DMS53 treated with DMSO at 0.1 percent for 48 hours (cell line): ENCODE results near the gene MAGED1.

ENCODE experiments used
- DNase-seq: peaks from one replicate; lab custom pipeline; 2025; ENCODE audit not compliant: unreplicated experiment; lab: John Stamatoyannopoulos, UW

MAGED1 gene

GRCh38 chrX:51892921-51893745, at the start of gene MAGED1:
Gene MAGED1, plus strand, starts transcription at chrX:51893623. Its CDS starts 682 bp downstream, at chrX:51894305.
- peak; percentile 81 for DNase-seq

DNA sequence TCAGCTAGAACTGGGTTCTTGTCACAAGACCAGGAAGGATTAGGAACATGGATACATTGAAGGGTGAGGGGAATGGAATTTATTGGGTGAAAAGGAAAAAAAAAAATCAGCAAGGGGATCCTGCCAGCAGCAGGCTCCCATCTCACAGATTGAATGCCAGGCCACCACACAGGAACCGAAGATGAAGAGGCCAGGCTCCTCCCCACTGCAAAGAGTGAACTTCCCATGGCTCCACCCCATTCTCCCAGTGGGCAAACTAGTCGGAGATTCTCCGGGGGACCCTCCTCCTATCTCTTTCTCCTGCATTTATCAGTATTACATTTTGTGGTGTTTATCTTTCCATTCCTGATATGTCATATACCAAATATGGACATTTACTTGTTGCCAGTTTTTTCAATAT, 46.0 kb upstream of the MAGED1 start:
- DNase-seq = no peak

- DNase-seq = no peak
Observed at GRCh38 chrX:51851507-51852085, 41.8 kb upstream of the MAGED1 start.

GRCh38 chrX:51852096-51852495, 41.3 kb upstream of the MAGED1 start:
- DNase-seq = no peak

- no peak for DNase-seq
Observed at GRCh38 chrX:51852621-51853020, 40.8 kb upstream of the MAGED1 start.

DNA sequence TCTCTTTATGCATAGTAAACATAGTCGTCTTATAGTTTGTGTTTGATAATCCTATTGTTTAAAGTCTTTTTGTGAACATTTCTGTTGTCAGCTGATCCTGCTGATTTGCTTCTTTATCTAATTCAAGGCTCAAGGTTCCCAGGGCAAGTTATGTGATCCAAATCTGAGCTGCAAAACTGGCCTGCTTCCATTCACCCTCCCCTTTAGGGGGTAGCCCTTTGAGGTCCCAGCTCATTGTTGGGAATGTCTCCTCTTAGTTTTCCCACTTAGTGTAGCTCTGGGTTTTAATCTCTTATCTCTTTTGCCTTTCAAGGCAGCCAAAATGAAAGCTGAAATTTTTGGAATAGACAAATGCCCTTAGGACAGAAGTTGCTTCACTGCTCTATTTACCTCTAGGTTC, 40.2 kb upstream of the MAGED1 start:
- no peak for DNase-seq

GRCh38 chrX:51855698-51856097, 37.7 kb upstream of the MAGED1 start:
- DNase-seq = no peak

DNA sequence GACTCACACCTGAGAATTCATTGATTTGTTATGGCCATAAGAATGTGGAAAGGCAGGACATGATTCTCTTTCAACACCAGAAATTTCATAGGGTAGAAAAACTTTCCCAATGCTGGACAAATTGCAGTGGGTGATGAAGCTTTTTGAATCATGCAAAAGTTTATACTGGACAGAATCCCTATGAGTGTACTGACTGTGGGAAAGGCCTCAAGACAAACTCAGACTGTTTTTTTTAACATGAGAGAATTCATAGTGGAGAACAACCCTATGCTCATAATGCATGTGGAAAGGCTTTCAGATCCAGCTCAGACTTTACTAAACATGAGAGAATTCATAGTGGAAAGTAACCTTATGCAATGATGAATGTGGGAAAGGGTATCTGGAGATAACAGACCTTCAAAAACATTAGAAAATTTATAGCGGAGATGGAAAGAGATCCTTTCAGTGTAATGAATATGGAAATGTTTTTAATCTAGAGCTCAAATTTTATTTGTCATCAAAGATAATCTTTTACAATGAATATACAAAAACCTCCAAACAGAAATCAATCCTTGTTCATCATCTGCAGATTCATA, 36.2 kb upstream of the MAGED1 start:
- DNase-seq = no peak

DNA sequence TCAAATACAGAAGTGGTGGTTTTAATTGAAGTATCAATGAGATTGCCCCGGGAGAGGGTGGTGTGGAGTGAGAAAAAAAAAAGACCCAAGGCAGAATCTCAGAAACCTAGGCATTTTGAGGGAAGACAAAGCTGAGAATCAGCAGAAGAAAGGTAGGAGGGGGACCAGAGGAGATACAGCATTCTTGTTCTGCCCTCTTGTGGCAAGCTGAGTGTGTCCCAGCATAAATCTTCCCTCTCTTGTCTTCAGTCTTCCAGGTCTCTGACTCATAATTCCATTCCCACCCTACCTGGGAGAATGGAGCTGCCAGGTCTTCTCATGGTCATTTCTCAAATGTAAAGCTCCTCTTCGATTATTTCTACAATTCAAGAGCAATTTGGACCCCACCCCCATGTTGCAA, 32.7 kb upstream of the MAGED1 start:
- peak; percentile 20 for DNase-seq

GRCh38 chrX:51862920-51863319, 30.5 kb upstream of the MAGED1 start:
- no peak for DNase-seq

DNA sequence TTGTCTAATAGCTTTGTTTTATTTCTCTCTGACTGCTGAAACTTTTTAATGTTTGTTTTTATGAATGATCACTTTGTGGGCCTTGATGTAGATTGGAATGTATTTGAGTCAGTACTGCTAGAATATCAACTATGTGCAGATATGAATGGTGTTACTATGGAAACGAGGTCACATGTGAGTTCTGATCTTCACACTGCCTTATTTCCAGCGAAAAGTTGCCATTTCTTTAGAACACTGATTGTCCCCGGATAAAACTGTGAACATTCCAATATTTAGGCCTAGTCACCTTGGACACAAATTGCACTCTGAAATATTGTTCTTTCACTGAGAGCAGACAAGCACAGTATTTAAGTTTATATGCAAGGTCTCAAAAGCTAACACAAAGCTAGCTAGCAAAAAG, 27.2 kb upstream of the MAGED1 start:
- DNase-seq = no peak

GRCh38 chrX:51867626-51868025, 25.8 kb upstream of the MAGED1 start:
- no peak for DNase-seq

GRCh38 chrX:51870354-51870753, 23.1 kb upstream of the MAGED1 start:
- no peak for DNase-seq

DNA sequence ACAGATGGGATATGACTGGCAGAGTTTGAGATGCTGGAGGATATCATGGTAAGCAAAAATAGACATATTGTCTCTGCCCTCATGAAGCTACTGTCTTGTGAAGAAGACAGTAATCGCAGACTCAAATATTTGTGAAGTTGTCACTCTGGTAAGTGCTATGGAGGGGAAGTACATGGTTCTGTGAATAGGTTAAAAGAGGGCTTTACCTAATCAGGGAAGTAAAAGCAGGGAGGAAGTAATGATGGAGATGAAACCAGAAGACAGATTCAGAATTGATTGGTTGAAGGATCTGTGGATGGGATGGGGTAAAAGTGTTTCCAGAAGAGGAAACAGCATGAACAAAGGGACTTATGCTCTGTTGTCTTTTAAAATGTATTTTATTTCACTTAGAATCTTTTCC, 19.3 kb upstream of the MAGED1 start:
- no peak for DNase-seq

DNA sequence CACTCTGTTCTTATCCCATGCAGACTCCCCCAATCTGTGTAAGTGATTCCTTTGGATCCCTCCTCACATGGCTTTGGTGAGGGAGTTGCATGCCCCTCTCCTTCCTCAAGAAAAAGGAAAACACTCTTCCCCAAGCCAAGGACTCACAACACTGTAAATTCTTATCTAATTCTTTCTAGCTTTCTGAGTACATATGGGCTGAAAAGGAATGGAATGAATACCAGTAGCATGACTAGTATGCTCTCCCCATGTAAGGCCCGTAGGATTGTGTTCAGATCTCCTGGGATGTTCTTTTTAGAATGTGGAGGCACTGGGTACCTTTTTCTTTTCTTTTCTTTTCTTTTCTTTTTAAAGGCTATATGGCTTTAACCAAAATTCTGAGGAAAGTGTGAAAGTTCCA, 17.0 kb upstream of the MAGED1 start:
- DNase-seq = no peak

DNA sequence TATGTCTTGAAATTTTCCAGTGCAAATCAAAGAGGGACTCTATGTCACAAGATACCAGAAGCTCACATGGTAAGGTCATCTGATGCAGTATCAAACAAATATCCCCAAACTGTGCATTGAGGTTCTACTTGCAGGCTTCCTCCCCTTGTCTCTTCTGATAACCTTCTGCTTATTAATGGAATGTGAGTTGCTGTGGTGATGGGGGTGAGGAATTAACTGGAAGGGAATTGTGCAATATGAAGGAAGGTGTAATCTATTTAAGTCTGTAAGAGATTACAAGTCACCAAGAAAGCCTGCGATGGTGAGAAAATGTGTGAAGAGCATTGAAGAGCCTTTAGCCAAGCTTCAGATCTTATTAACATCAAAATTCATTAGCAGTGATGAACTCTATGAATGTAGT, 15.4 kb upstream of the MAGED1 start:
- no peak for DNase-seq

DNA sequence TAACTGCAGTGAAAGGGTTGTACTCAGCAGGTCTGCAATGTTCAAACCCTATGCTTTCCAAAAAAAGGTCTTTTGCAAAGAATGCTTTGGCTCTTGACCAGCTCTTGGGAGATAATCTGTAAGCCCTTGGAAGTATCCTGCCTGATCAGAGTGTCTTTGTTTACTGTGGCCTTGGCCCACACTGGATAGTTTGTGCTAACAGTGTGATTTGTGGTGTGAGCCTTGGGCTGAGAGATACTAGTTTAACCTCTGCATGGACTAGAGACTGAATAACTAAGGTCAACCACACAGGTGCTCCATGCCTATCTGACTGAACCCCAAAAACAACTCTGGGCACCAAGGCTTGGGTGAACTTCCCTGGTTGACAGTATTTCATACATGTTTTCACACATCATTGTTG, 3.6 kb upstream of the MAGED1 start:
- DNase-seq = no peak

DNA sequence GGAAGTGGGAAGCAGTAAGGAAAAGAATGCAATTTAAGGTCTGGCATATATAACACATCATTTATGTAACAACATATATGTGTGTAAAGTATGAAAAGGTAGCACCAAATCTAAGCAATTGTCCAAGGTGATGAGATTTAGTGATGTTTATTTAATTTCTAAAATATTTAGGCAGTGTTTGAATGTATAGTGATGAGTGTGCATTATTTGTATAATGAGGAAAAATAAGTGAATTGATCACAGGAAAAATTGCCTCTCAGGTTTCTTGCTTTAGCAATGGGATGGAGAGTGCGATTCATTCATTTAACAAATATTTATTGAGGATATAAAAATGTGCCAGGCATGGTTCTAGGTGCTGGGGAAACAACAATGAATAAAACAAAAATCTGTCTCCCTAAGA, 2.2 kb upstream of the MAGED1 start:
- DNase-seq = no peak

DNA sequence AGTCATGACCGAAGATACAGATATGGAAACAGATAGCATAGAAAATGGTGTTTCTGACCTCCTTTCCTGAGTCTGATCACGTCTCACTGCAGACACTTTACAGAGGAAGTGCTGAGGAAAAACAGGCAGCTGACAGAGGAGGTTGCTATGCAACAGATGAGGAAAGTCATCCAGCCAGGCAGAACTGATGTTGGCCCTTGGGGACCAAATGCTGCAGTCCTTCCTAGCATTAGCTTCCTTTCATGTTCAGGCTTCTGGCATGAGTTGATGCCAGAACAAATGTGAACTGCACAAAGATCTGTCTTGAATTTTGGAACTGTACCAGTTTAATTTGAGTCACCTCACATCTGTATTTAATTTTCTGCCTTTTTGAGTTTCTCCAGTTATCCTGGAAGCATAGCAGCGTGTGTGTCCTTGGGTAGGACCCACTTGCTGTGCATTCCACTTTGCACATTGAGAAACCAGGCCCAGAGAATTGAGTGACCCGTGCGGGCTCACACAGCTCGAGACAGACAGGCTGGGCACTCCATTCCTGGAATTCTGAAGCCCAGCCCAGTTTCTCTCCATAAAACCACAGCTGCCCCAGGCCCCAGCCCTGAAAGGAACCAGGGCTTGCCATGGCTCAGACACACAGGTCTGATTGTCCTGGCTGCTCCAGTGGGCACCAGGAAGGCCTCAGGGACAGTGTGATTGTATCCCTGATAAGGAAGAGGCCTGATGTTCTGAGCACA, 1.4 kb upstream of the MAGED1 start:
- peak; percentile 22 for DNase-seq

- DNase-seq = no peak
Observed at GRCh38 chrX:51893931-51894696, 691 bp downstream of the MAGED1 start.
